Measurements from ENCODE around the gene RBSN.

RBSN gene

DNA sequence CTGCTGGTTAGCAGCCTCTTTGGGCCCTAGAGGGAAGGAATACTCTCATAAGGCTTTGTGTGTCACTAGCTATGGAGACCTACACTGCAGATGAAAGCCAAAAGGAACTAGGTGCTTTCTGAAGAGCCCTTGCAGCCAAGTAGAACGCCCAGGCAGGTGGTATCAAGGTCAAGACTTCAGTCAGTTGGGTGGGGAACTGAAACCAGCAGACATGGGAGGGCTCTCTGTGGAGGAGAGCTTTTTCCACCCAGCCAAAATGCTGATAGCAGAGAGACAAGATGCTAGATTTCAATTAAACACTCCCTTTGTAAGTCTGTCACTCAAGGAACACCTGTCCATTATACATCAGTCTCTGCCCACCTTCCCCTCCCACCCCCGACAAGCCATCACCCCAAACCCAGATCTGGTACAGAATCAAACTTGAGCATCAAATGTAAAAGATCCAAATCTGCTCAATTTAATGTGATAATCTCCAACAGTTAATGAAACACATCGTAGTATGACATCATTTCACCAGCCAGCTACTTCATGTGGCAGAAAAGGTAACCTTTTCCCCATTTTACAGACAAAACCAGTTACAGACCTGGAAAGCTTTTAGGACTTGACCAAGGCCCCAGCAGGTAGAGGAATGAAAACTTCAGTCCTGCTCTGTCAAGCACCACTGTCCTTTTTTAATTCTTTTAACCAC lies 48.4 kb downstream of the RBSN start:
- H3K18ac ChIP-seq (ENCODE audit: low read length): no peak overlapping the region
- H3K23ac ChIP-seq (ENCODE audit: low read length): no peak overlapping the region
- H3K4me1 ChIP-seq (ENCODE audit: control insufficient read depth in 1 of 2, insufficient read depth in 2 of 2, low read length in 2 of 2): peaks cover 11 to 12% of the 10 kb centered on the region in 2 experiments
- H3K14ac ChIP-seq (ENCODE audit: low read length): no peak overlapping the region
- H3K4me2 ChIP-seq (ENCODE audit: low read length): no peak overlapping the region
- peaks cover 4% of the 10 kb centered on the region for H3K79me1 ChIP-seq (ENCODE audit: low read length)
- no peak overlapping the region for H2BK12ac ChIP-seq (ENCODE audit: low read length)
- H2BK5ac ChIP-seq (ENCODE audit: low read depth, low read length, poor library complexity): no peak overlapping the region
- no peaks in the 10 kb centered on the region for H3K9me3 ChIP-seq (ENCODE audit: insufficient read depth, low read depth, low read length)
- no peak overlapping the region for H3K4me3 ChIP-seq (ENCODE audit: low read depth, low read length)
- no peaks in the 10 kb centered on the region for H3K27me3 ChIP-seq (ENCODE audit: insufficient read depth, low read length)
- no peak for DNase-seq
- no CpG with 5 or more reads among the region's 3 CpGs for WGBS (ENCODE audit: extremely low coverage, insufficient coverage, insufficient read length)
- H2AFZ ChIP-seq (ENCODE audit: insufficient read depth, low read length, poor library complexity): no peak overlapping the region
- H3K79me2 ChIP-seq (ENCODE audit: control insufficient read depth, insufficient read depth, low read length, poor library complexity): no peaks in the 10 kb centered on the region
- no peak overlapping the region for H3K9ac ChIP-seq (ENCODE audit: low read length)
- H4K12ac ChIP-seq (ENCODE audit: low read depth, low read length): no peak overlapping the region
- H3K36me3 ChIP-seq (ENCODE audit: control insufficient read depth in 1 of 2, insufficient read depth in 2 of 2, low read length in 2 of 2): peaks cover 38 to 43% of the 10 kb centered on the region in 2 experiments
- H2AK5ac ChIP-seq (ENCODE audit: low read length): no peak overlapping the region
- H3K4ac ChIP-seq (ENCODE audit: low read depth, low read length): peak overlapping the region; percentile 13
- no peak overlapping the region for H3K27ac ChIP-seq (ENCODE audit: low read depth, low read length)
- H2BK120ac ChIP-seq (ENCODE audit: insufficient read depth, low read length, poor library complexity): no peak overlapping the region
- no peak overlapping the region for H4K8ac ChIP-seq (ENCODE audit: low read depth, low read length)
- no peak overlapping the region for H4K91ac ChIP-seq (ENCODE audit: low read depth, low read length)

DNA sequence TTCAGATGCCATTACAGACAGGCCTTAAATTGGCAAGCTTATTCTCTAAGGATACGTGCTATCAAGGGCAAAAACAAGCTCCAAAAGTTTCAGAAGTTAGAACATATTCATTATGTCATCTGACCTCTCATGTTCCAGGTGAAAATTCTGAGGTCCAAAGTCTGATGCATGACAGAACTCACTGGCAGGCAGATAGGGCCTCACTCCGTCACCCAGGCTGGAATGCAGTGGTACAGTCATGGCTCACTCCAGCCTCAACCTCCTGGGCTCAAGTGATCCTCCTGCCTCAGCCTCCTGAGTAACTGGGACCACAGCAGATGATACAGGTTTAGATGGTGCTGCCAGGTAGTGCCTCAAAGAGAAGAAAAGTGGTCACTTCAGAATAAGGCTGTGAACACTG lies 49.4 kb downstream of the RBSN start:
- Histone ChIP-seq H2BK12ac (ENCODE audit: low read length) (no peak overlapping the region), H3K79me2 (ENCODE audit: control insufficient read depth, insufficient read depth, low read length, poor library complexity) (no peaks in the 10 kb centered on the region), H4K8ac (ENCODE audit: low read depth, low read length) (no peak overlapping the region), H3K4me1 (ENCODE audit: control insufficient read depth in 1 of 2, insufficient read depth in 2 of 2, low read length in 2 of 2) (peaks cover 11 to 12% of the 10 kb centered on the region in 2 experiments), H3K9ac (ENCODE audit: low read length) (no peak overlapping the region), H3K4ac (ENCODE audit: low read depth, low read length) (no peak overlapping the region), H2BK5ac (ENCODE audit: low read depth, low read length, poor library complexity) (no peak overlapping the region), H4K12ac (ENCODE audit: low read depth, low read length) (no peak overlapping the region), H3K4me2 (ENCODE audit: low read length) (no peak overlapping the region), H3K4me3 (ENCODE audit: low read depth, low read length) (no peak overlapping the region), H4K91ac (ENCODE audit: low read depth, low read length) (no peak overlapping the region), H3K79me1 (ENCODE audit: low read length) (peaks cover 4% of the 10 kb centered on the region), H3K36me3 (ENCODE audit: control insufficient read depth in 1 of 2, insufficient read depth in 2 of 2, low read length in 2 of 2) (peaks cover 43 to 51% of the 10 kb centered on the region in 2 experiments), H3K9me3 (ENCODE audit: insufficient read depth, low read depth, low read length) (no peaks in the 10 kb centered on the region), H2AK5ac (ENCODE audit: low read length) (no peak overlapping the region), H3K23ac (ENCODE audit: low read length) (no peak overlapping the region), H2BK120ac (ENCODE audit: insufficient read depth, low read length, poor library complexity) (no peak overlapping the region), H3K18ac (ENCODE audit: low read length) (no peak overlapping the region), H3K27me3 (ENCODE audit: insufficient read depth, low read length) (no peaks in the 10 kb centered on the region), H2AFZ (ENCODE audit: insufficient read depth, low read length, poor library complexity) (no peak overlapping the region), H3K27ac (ENCODE audit: low read depth, low read length) (no peak overlapping the region), H3K14ac (ENCODE audit: low read length) (no peak overlapping the region)
- no CpG with 5 or more reads among the region's 2 CpGs for WGBS (ENCODE audit: extremely low coverage, insufficient coverage, insufficient read length)
- DNase-seq: no peak

DNA sequence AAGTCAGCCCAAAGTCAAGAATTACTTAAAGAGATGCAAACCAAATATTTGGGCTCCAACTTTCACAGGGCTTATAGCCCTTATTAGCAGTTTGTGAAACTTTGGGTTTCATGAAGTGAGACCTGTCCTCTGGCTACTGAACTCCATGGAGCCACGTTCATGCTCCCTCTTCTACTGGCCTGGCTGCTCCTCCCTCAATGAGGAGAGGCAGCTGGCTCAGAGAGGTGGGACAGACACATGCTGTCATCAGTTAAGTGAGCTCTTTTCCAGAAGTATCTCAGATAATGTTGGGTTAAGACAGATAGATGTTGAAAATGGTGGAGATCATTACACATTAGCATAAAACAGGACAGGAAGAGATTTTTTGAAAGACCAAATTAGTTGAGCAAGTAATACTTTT lies 53.3 kb downstream of the RBSN start:
- Histone ChIP-seq H3K79me1 (ENCODE audit: low read length) (no peaks in the 10 kb centered on the region), H2BK12ac (ENCODE audit: low read length) (no peak overlapping the region), H3K36me3 (ENCODE audit: control insufficient read depth in 1 of 2, insufficient read depth in 2 of 2, low read length in 2 of 2) (peaks cover 48 to 66% of the 10 kb centered on the region in 2 experiments), H2AFZ (ENCODE audit: insufficient read depth, low read length, poor library complexity) (no peak overlapping the region), H3K9ac (ENCODE audit: low read length) (no peak overlapping the region), H3K23ac (ENCODE audit: low read length) (no peak overlapping the region), H3K4me2 (ENCODE audit: low read length) (no peak overlapping the region), H3K4me3 (ENCODE audit: low read depth, low read length) (no peak overlapping the region), H4K12ac (ENCODE audit: low read depth, low read length) (no peak overlapping the region), H4K8ac (ENCODE audit: low read depth, low read length) (no peak overlapping the region), H3K14ac (ENCODE audit: low read length) (no peak overlapping the region), H2AK5ac (ENCODE audit: low read length) (no peak overlapping the region), H3K4ac (ENCODE audit: low read depth, low read length) (no peak overlapping the region), H3K18ac (ENCODE audit: low read length) (no peak overlapping the region), H3K27ac (ENCODE audit: low read depth, low read length) (no peak overlapping the region), H3K4me1 (ENCODE audit: control insufficient read depth in 1 of 2, insufficient read depth in 2 of 2, low read length in 2 of 2) (no peaks in the 10 kb centered on the region), H2BK5ac (ENCODE audit: low read depth, low read length, poor library complexity) (no peak overlapping the region), H3K9me3 (ENCODE audit: insufficient read depth, low read depth, low read length) (no peaks in the 10 kb centered on the region), H3K79me2 (ENCODE audit: control insufficient read depth, insufficient read depth, low read length, poor library complexity) (no peaks in the 10 kb centered on the region), H3K27me3 (ENCODE audit: insufficient read depth, low read length) (no peaks in the 10 kb centered on the region), H4K91ac (ENCODE audit: low read depth, low read length) (no peak overlapping the region), H2BK120ac (ENCODE audit: insufficient read depth, low read length, poor library complexity) (no peak overlapping the region)
- no peak for DNase-seq
- WGBS (ENCODE audit: extremely low coverage, insufficient coverage, insufficient read length): no CpG with 5 or more reads among the region's 1 CpG

DNA sequence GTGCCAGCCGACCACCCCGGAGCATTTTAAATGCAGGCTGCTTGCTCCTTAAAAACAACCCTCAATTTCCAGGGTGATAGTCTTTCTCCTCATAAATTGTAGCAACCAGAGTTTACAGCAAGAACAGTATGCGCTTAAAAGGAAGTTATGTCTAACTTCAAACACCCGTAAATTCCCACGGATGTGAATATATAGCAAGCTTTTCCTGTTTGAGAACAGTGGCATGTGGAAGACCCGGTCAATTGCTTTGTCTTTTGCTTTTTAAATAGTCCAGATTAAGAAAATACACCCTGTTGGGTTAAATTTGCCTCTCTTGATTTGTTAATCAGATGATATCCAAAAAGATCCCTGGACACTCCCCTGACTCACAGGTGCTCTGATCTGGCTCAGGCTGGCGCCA lies 54.6 kb downstream of the RBSN start:
- no peak overlapping the region for H3K23ac ChIP-seq (ENCODE audit: low read length)
- no peaks in the 10 kb centered on the region for H3K27me3 ChIP-seq (ENCODE audit: insufficient read depth, low read length)
- no peak overlapping the region for H2BK5ac ChIP-seq (ENCODE audit: low read depth, low read length, poor library complexity)
- H2AK5ac ChIP-seq (ENCODE audit: low read length): no peak overlapping the region
- H3K36me3 ChIP-seq (ENCODE audit: control insufficient read depth in 1 of 2, insufficient read depth in 2 of 2, low read length in 2 of 2): peaks cover 44 to 64% of the 10 kb centered on the region in 2 experiments
- DNase-seq: no peak
- no peak overlapping the region for H4K8ac ChIP-seq (ENCODE audit: low read depth, low read length)
- WGBS (ENCODE audit: extremely low coverage, insufficient coverage, insufficient read length): no CpG with 5 or more reads among the region's 7 CpGs
- no peak overlapping the region for H2BK120ac ChIP-seq (ENCODE audit: insufficient read depth, low read length, poor library complexity)
- no peak overlapping the region for H4K12ac ChIP-seq (ENCODE audit: low read depth, low read length)
- no peak overlapping the region for H3K4ac ChIP-seq (ENCODE audit: low read depth, low read length)
- H3K4me2 ChIP-seq (ENCODE audit: low read length): no peak overlapping the region
- no peaks in the 10 kb centered on the region for H3K79me1 ChIP-seq (ENCODE audit: low read length)
- no peak overlapping the region for H2BK12ac ChIP-seq (ENCODE audit: low read length)
- peak overlapping the region; percentile 43 for H3K9ac ChIP-seq (ENCODE audit: low read length)
- H3K14ac ChIP-seq (ENCODE audit: low read length): no peak overlapping the region
- no peak overlapping the region for H3K18ac ChIP-seq (ENCODE audit: low read length)
- H3K9me3 ChIP-seq (ENCODE audit: insufficient read depth, low read depth, low read length): no peaks in the 10 kb centered on the region
- H3K79me2 ChIP-seq (ENCODE audit: control insufficient read depth, insufficient read depth, low read length, poor library complexity): no peaks in the 10 kb centered on the region
- H3K4me1 ChIP-seq (ENCODE audit: control insufficient read depth in 1 of 2, insufficient read depth in 2 of 2, low read length in 2 of 2): no peaks in the 10 kb centered on the region
- no peak overlapping the region for H2AFZ ChIP-seq (ENCODE audit: insufficient read depth, low read length, poor library complexity)
- H4K91ac ChIP-seq (ENCODE audit: low read depth, low read length): no peak overlapping the region
- H3K27ac ChIP-seq (ENCODE audit: low read depth, low read length): no peak overlapping the region
- H3K4me3 ChIP-seq (ENCODE audit: low read depth, low read length): no peak overlapping the region

Data from trophoblast cell (in vitro differentiated cells and primary cell).